HG03108 (cell line): Measurements from ENCODE around the gene HELT.
"Not testable (repeated sequence)": the region's sequence is repeated elsewhere in the genome, so short reads cannot be mapped to it uniquely, and the experiment has no call there.

Source experiments
- ATAC-seq: cut with Tn5 transposase; IDR thresholded peaks from one replicate; pipeline ENCODE4 v1.9.1; 2021; ENCODE audit warnings: moderate library complexity; ENCODE audit not compliant: unreplicated experiment

HELT gene

GRCh38 chr4:185035284-185035683 lies 17.0 kb downstream of the HELT start:
- no peak for ATAC-seq

- ATAC-seq, result no peak
These were observed 17.7 kb downstream of the HELT start for GRCh38 chr4:185036019-185036418.

GRCh38 chr4:185036842-185037241 lies 18.6 kb downstream of the HELT start:
- no peak for ATAC-seq

GRCh38 chr4:185039508-185040273 lies 21.4 kb downstream of the HELT start:
- no peak for ATAC-seq

GRCh38 chr4:185040523-185040922 lies 22.2 kb downstream of the HELT start:
- ATAC-seq, result no peak

- not testable (repeated sequence) for ATAC-seq
These were observed 32.0 kb downstream of the HELT start for GRCh38 chr4:185050286-185050685.

- not testable (repeated sequence) for ATAC-seq
These were observed 33.0 kb downstream of the HELT start for GRCh38 chr4:185051283-185051682.

- no peak for ATAC-seq
These were observed 35.5 kb downstream of the HELT start for GRCh38 chr4:185053746-185054145.

- ATAC-seq, result no peak
These were observed 36.0 kb downstream of the HELT start for GRCh38 chr4:185054272-185054671.

GRCh38 chr4:185054886-185055285 lies 36.6 kb downstream of the HELT start:
- no peak for ATAC-seq

- no peak for ATAC-seq
These were observed 43.3 kb downstream of the HELT start for GRCh38 chr4:185061610-185062009.

GRCh38 chr4:185062606-185063005 lies 44.3 kb downstream of the HELT start:
- ATAC-seq, result no peak

GRCh38 chr4:185066179-185066578 lies 47.9 kb downstream of the HELT start:
- ATAC-seq, result no peak

GRCh38 chr4:185068837-185069236 lies 50.5 kb downstream of the HELT start:
- ATAC-seq, result no peak
